Stimulated activated naive B cell treated with anti-CD40 and anti-IgM and Interleukin-4, amounts not matched to agents 10 μg/mL and 1 μg/mL and 100 μg/mL, for 72 hours (primary cell): ENCODE measurements around the gene TANGO2.

Source experiments
- ATAC-seq, 2 donors: fragments of 150-1000 bp; cut with Tn5 transposase; replicated peaks; 2 replicates each; pipeline ENCODE4 v1.10.0; 2021; ENCODE audit warnings: moderate library complexity in 1 of 2
- DNase-seq: peaks from one replicate; pipeline ENCODE4 v3.0.0; 2021
- H3K27ac Mint-ChIP-seq: one replicate; pipeline ENCODE4 v1.8.0; 2022; ENCODE audit warnings: mild to moderate bottlenecking, mixed read lengths
- H3K27me3 Mint-ChIP-seq, 2 donors: one replicate each; pipeline ENCODE4 v1.8.0; 2022; ENCODE audit warnings: mixed read lengths in 2 of 2
- H3K36me3 Mint-ChIP-seq, 2 donors: one replicate each; pipeline ENCODE4 v1.8.0; 2022; ENCODE audit warnings: mixed read lengths in 2 of 2, mild to moderate bottlenecking in 1 of 2
- H3K4me1 Mint-ChIP-seq, 2 donors: one replicate each; pipeline ENCODE4 v1.8.0; 2022; ENCODE audit warnings: mixed read lengths in 2 of 2, mild to moderate bottlenecking in 1 of 2
- H3K4me3 Mint-ChIP-seq, 2 donors: one replicate each; pipeline ENCODE4 v1.8.0; 2022; ENCODE audit warnings: mild to moderate bottlenecking in 2 of 2, mixed read lengths in 2 of 2, moderate library complexity in 1 of 2
- H3K9me3 Mint-ChIP-seq, 2 donors: one replicate each; pipeline ENCODE4 v1.8.0; 2022; ENCODE audit warnings: mixed read lengths in 2 of 2, mild to moderate bottlenecking in 1 of 2

The TANGO2 gene

GRCh38 chr22:20084547-20085413, 63.9 kb downstream of the TANGO2 start:
- Mint-ChIP-seq H3K36me3 (peaks cover 25 to 46% of the 10 kb centered on the region in 2 donors), H3K4me1 (peaks cover 33 to 39% of the 10 kb centered on the region in 2 donors)
- DNase-seq, result no peak

GRCh38 chr22:20085651-20086050, 64.7 kb downstream of the TANGO2 start:
- no peaks in the 10 kb centered on the region for H3K9me3 Mint-ChIP-seq
- H3K27me3 Mint-ChIP-seq, result no peaks in the 10 kb centered on the region
- peaks cover 34 to 55% of the 10 kb centered on the region in 2 donors for H3K36me3 Mint-ChIP-seq
- H3K27ac Mint-ChIP-seq, result no peak overlapping the region
- DNase-seq (no peak), ATAC-seq (no peak)
- H3K4me1 Mint-ChIP-seq, result peaks cover 33 to 38% of the 10 kb centered on the region in 2 donors
- no peak overlapping the region for H3K4me3 Mint-ChIP-seq

More at GRCh38 chr22:20084547-20085413, 63.9 kb downstream of the TANGO2 start:
- Mint-ChIP-seq H3K27ac (no peak overlapping the region), H3K27me3 (no peaks in the 10 kb centered on the region), H3K4me3 (no peak overlapping the region), H3K9me3 (no peaks in the 10 kb centered on the region)
- no peak for ATAC-seq

- ATAC-seq, result no peak
- DNase-seq, result no peak
- Mint-ChIP-seq H3K27ac (no peak overlapping the region), H3K36me3 (peaks cover 38 to 60% of the 10 kb centered on the region in 2 donors), H3K4me3 (no peak overlapping the region), H3K4me1 (peaks cover 30 to 33% of the 10 kb centered on the region in 2 donors), H3K9me3 (no peaks in the 10 kb centered on the region), H3K27me3 (no peaks in the 10 kb centered on the region)
Measured at GRCh38 chr22:20086101-20086599, 65.2 kb downstream of the TANGO2 start.

- Mint-ChIP-seq H3K4me1 (peaks cover 24 to 27% of the 10 kb centered on the region in 2 donors), H3K27me3 (no peaks in the 10 kb centered on the region), H3K4me3 (no peak overlapping the region), H3K9me3 (no peaks in the 10 kb centered on the region), H3K27ac (no peak overlapping the region), H3K36me3 (peaks cover 42 to 62% of the 10 kb centered on the region in 2 donors)
- DNase-seq (no peak), ATAC-seq (no peak)
Measured at GRCh38 chr22:20086763-20087162, 65.9 kb downstream of the TANGO2 start.

- Mint-ChIP-seq H3K27me3 (no peaks in the 10 kb centered on the region), H3K9me3 (no peaks in the 10 kb centered on the region), H3K36me3 (peaks cover 48 to 70% of the 10 kb centered on the region in 2 donors), H3K4me3 (no peak overlapping the region), H3K4me1 (peaks cover 24% of the 10 kb centered on the region in 2 donors), H3K27ac (no peak overlapping the region)
- ATAC-seq (no peak), DNase-seq (no peak)
Measured at GRCh38 chr22:20087319-20088262, 66.7 kb downstream of the TANGO2 start.

GRCh38 chr22:20088263-20088648, 67.3 kb downstream of the TANGO2 start:
- H3K27me3 Mint-ChIP-seq, result no peaks in the 10 kb centered on the region
- H3K4me1 Mint-ChIP-seq, result peaks cover 17 to 19% of the 10 kb centered on the region in 2 donors
- H3K36me3 Mint-ChIP-seq, result peaks cover 48 to 65% of the 10 kb centered on the region in 2 donors
- no peak overlapping the region for H3K27ac Mint-ChIP-seq
- H3K4me3 Mint-ChIP-seq, result no peak overlapping the region
- ATAC-seq, result no peak
- H3K9me3 Mint-ChIP-seq, result no peaks in the 10 kb centered on the region
- no peak for DNase-seq

- Mint-ChIP-seq H3K9me3 (no peaks in the 10 kb centered on the region), H3K36me3 (peaks cover 52 to 73% of the 10 kb centered on the region in 2 donors), H3K27ac (no peak overlapping the region), H3K4me1 (peaks cover 5 to 10% of the 10 kb centered on the region in 2 donors), H3K27me3 (no peaks in the 10 kb centered on the region), H3K4me3 (no peak overlapping the region)
- DNase-seq, result no peak
- no peak for ATAC-seq
Measured at GRCh38 chr22:20089226-20089976, 68.5 kb downstream of the TANGO2 start.

- no peak overlapping the region for H3K4me3 Mint-ChIP-seq
- H3K4me1 Mint-ChIP-seq, result peaks cover 0 to 8% of the 10 kb centered on the region in 2 donors
- no peak for ATAC-seq
- no peak overlapping the region for H3K27ac Mint-ChIP-seq
- H3K36me3 Mint-ChIP-seq, result peaks cover 55 to 75% of the 10 kb centered on the region in 2 donors
- no peaks in the 10 kb centered on the region for H3K9me3 Mint-ChIP-seq
- no peak for DNase-seq
- no peaks in the 10 kb centered on the region for H3K27me3 Mint-ChIP-seq
Measured at GRCh38 chr22:20089977-20090729, 69.2 kb downstream of the TANGO2 start.

- DNase-seq, result no peak
- Mint-ChIP-seq H3K27ac (no peak overlapping the region), H3K9me3 (no peaks in the 10 kb centered on the region), H3K4me1 (peaks cover 0 to 8% of the 10 kb centered on the region in 2 donors), H3K27me3 (no peaks in the 10 kb centered on the region), H3K4me3 (no peak overlapping the region), H3K36me3 (peaks cover 57 to 76% of the 10 kb centered on the region in 2 donors)
- no peak for ATAC-seq
Measured at GRCh38 chr22:20090730-20091240, 69.9 kb downstream of the TANGO2 start.

GRCh38 chr22:20091690-20092476, 71.0 kb downstream of the TANGO2 start:
- H3K4me1 Mint-ChIP-seq, result peaks cover 0 to 6% of the 10 kb centered on the region in 2 donors
- H3K36me3 Mint-ChIP-seq, result peaks cover 57 to 75% of the 10 kb centered on the region in 2 donors
- H3K27me3 Mint-ChIP-seq, result no peaks in the 10 kb centered on the region
- no peak overlapping the region for H3K4me3 Mint-ChIP-seq
- peaks cover 2 to 4% of the 10 kb centered on the region in 2 donors for H3K9me3 Mint-ChIP-seq
- DNase-seq (no peak), ATAC-seq (no peak)
- H3K27ac Mint-ChIP-seq, result no peak overlapping the region

GRCh38 chr22:20092477-20092854, 71.6 kb downstream of the TANGO2 start:
- peaks cover 0 to 3% of the 10 kb centered on the region in 2 donors for H3K4me1 Mint-ChIP-seq
- DNase-seq (no peak), ATAC-seq (no peak)
- peak overlapping the region; percentile 38 for H3K27ac Mint-ChIP-seq
- H3K9me3 Mint-ChIP-seq, result peaks cover 2 to 4% of the 10 kb centered on the region in 2 donors
- H3K27me3 Mint-ChIP-seq, result no peaks in the 10 kb centered on the region
- H3K36me3 Mint-ChIP-seq, result peaks cover 57 to 75% of the 10 kb centered on the region in 2 donors
- H3K4me3 Mint-ChIP-seq, result no peak overlapping the region

GRCh38 chr22:20093418-20094196, 72.7 kb downstream of the TANGO2 start:
- DNase-seq (no peak), ATAC-seq (no peak)
- Mint-ChIP-seq H3K9me3 (peaks cover 2 to 4% of the 10 kb centered on the region in 2 donors), H3K36me3 (peaks cover 59 to 79% of the 10 kb centered on the region in 2 donors), H3K4me3 (no peak overlapping the region), H3K4me1 (no peaks in the 10 kb centered on the region), H3K27me3 (no peaks in the 10 kb centered on the region), H3K27ac (no peak overlapping the region)
